Cardiac muscle cell (in vitro differentiated cells and primary cell): ENCODE data around the gene ANKRD62. TPM values are rescaled to one million over a fixed set of nuclear protein-coding genes. Genes with fewer than 3 reads are reported as not detected.

ENCODE experiments used
- DNase-seq, 2 donors: peaks; one replicate each; pipeline versions ENCODE4 v3.0.0 to v3.0.0-alpha.2; 2010 to 2017; ENCODE audit warnings: low read depth in 1 of 2, low spot score in 1 of 2
- H3K27ac ChIP-seq: fragments of 200-600 bp; sonication (generic); 2 replicates; pipeline ENCODE4 v1.5.1; 2016
- H3K27me3 ChIP-seq: fragments of 200-600 bp; sonication (generic); 2 replicates; pipeline ENCODE4 v1.6.0; 2016; ENCODE audit warnings: control low read depth
- H3K36me3 ChIP-seq: fragments of 200-600 bp; sonication (generic); 2 replicates; pipeline ENCODE4 v1.5.1; 2016; ENCODE audit warnings: control low read depth
- H3K4me1 ChIP-seq: fragments of 200-600 bp; sonication (generic); 2 replicates; pipeline ENCODE4 v1.8.1; 2017; ENCODE audit warnings: low read depth, mild to moderate bottlenecking, mixed run types
- H3K4me3 ChIP-seq: fragments of 200-600 bp; sonication (generic); 2 replicates; pipeline ENCODE4 v1.5.1; 2016; ENCODE audit warnings: mild to moderate bottlenecking
- H3K9me3 ChIP-seq: fragments of 200-600 bp; sonication (generic); 2 replicates; pipeline ENCODE4 v1.5.1; 2017; ENCODE audit warnings: low read depth, mild to moderate bottlenecking, control low read depth
- CTCF ChIP-seq: IDR thresholded peaks from 2 replicates; pipeline ENCODE4 v1.5.1; 2012; ENCODE audit warnings: low read depth, mild to moderate bottlenecking, low read length
- polyA plus RNA-seq: library from polyadenylated mRNA; unstranded; fragments of >200 nt; fragmentation: Nextera tagmentation; extraction: Ambion mirVana; gene quantifications from 2 replicates; pipeline ENCODE4 v1.2.1, GENCODE V29; 2016
- total RNA-seq: library from RNA; depleted of rRNA; stranded (reverse); fragments of >200 nt; gene quantifications from 2 replicates; pipeline ENCODE4 v1.2.3, GENCODE V29; 2016

ANKRD62 gene
- total RNA-seq = not detected in 2 replicates
- not detected in 2 replicates for polyA plus RNA-seq

GRCh38 chr18:12093520-12094257, at the start of gene ANKRD62:
ANKRD62 (plus strand) TSS chr18:12093843; CDS start chr18:12094018, 175 bp downstream.
- Histone ChIP-seq H3K27ac (no peak within 1 kb of the TSS), H3K36me3 (no peaks in the 10 kb centered on the region), H3K4me3 (no peak within 1 kb of the TSS), H3K9me3 (no peaks in the 10 kb centered on the region), H3K27me3 (peaks cover 13% of the 10 kb centered on the region), H3K4me1 (no peaks in the 10 kb centered on the region)
- no peak for DNase-seq
- TF ChIP-seq CTCF = no peak

GRCh38 chr18:12044591-12044990, 49.1 kb upstream of the ANKRD62 start:
- TF ChIP-seq CTCF = no peak

GRCh38 chr18:12046046-12046750, 47.4 kb upstream of the ANKRD62 start:
- H3K36me3 ChIP-seq = no peaks in the 10 kb centered on the region
- DNase-seq = no peak
- H3K4me3 ChIP-seq = no peak overlapping the region
- no peak overlapping the region for H3K27ac ChIP-seq
- TF ChIP-seq CTCF = no peak
- no peaks in the 10 kb centered on the region for H3K9me3 ChIP-seq
- H3K4me1 ChIP-seq = no peaks in the 10 kb centered on the region
- no peaks in the 10 kb centered on the region for H3K27me3 ChIP-seq

More at GRCh38 chr18:12044591-12044990, 49.1 kb upstream of the ANKRD62 start:
- H3K27me3 ChIP-seq = no peaks in the 10 kb centered on the region
- H3K4me1 ChIP-seq = no peaks in the 10 kb centered on the region
- no peak overlapping the region for H3K4me3 ChIP-seq
- H3K9me3 ChIP-seq = no peaks in the 10 kb centered on the region
- no peaks in the 10 kb centered on the region for H3K36me3 ChIP-seq
- peak in 1 of 2 donors; percentile 43 for DNase-seq
- H3K27ac ChIP-seq = no peak overlapping the region

- no peaks in the 10 kb centered on the region for H3K27me3 ChIP-seq
- no peaks in the 10 kb centered on the region for H3K36me3 ChIP-seq
- H3K27ac ChIP-seq = no peak overlapping the region
- DNase-seq = no peak
- H3K9me3 ChIP-seq = no peaks in the 10 kb centered on the region
- no peak overlapping the region for H3K4me3 ChIP-seq
- no peaks in the 10 kb centered on the region for H3K4me1 ChIP-seq
- TF ChIP-seq CTCF = no peak
These were observed 46.8 kb upstream of the ANKRD62 start for GRCh38 chr18:12046751-12047335.

- Histone ChIP-seq H3K9me3 (no peaks in the 10 kb centered on the region), H3K27me3 (no peaks in the 10 kb centered on the region), H3K4me3 (no peak overlapping the region), H3K27ac (no peak overlapping the region), H3K36me3 (no peaks in the 10 kb centered on the region), H3K4me1 (no peaks in the 10 kb centered on the region)
- no peak for TF ChIP-seq CTCF
- DNase-seq = peak in 1 of 2 donors; percentile 15
These were observed 45.4 kb upstream of the ANKRD62 start for GRCh38 chr18:12048010-12048826.
